ENCODE data around the gene LIG3.
"Not testable (repeated sequence)": the region's sequence is repeated elsewhere in the genome, so short reads cannot be mapped to it uniquely, and the experiment has no call there.

LIG3 gene

DNA sequence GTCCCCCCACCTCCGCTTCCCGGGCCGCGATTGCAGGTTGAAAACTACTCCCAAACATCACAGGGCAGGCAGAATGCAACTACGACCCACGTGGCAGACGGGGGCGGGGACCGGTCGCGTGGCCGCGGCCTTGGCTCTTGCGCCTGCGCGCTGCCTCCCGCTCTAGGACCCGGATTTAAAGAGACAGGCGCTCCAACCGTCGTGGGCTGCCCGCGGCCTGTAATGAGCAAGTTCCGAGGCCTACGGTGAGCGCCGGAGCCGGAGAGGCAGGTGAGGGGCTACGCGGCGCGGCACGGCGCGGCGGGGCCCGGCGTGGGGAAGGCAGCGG, at the start of gene LIG3:
Gene LIG3 (plus strand): TSS at position 160 of the 328 bp plus-strand sequence. CDS start 2,494 bp downstream, outside the sequence.
- Histone ChIP-seq H3K27me3 (ENCODE audit: control insufficient read depth, low read length) (no peaks in the 10 kb centered on the region), H3K27ac (ENCODE audit: low read depth, low read length) (peak within 1 kb of the TSS; percentile 75), H3K4me2 (ENCODE audit: low read length) (peak within 1 kb of the TSS; percentile 94), H3F3A (ENCODE audit: control insufficient read depth, insufficient read depth) (0 out of 2 replicates have a peak, but pooled peaks cover 5% of the 10 kb centered on the region), H3K79me2 (ENCODE audit: control insufficient read depth, low read length) (peaks cover 53% of the 10 kb centered on the region), H3K9me3 (ENCODE audit: control insufficient read depth, insufficient read depth, low read length) (no peaks in the 10 kb centered on the region), H3K9me2 (replicated peaks; ENCODE audit: control insufficient read depth, low read length) (no peaks in the 10 kb centered on the region), H3K4me1 (ENCODE audit: control insufficient read depth, low read length) (peaks cover 31% of the 10 kb centered on the region), H4K20me1 (ENCODE audit: control insufficient read depth, insufficient read depth, low read depth, low read length) (no peaks in the 10 kb centered on the region), H3K4me3 (ENCODE audit: low read length) (peak within 1 kb of the TSS; percentile 74), H3K36me3 (ENCODE audit: control insufficient read depth, low read length) (peaks cover 36% of the 10 kb centered on the region)
- TF ChIP-seq, protein P1, sequence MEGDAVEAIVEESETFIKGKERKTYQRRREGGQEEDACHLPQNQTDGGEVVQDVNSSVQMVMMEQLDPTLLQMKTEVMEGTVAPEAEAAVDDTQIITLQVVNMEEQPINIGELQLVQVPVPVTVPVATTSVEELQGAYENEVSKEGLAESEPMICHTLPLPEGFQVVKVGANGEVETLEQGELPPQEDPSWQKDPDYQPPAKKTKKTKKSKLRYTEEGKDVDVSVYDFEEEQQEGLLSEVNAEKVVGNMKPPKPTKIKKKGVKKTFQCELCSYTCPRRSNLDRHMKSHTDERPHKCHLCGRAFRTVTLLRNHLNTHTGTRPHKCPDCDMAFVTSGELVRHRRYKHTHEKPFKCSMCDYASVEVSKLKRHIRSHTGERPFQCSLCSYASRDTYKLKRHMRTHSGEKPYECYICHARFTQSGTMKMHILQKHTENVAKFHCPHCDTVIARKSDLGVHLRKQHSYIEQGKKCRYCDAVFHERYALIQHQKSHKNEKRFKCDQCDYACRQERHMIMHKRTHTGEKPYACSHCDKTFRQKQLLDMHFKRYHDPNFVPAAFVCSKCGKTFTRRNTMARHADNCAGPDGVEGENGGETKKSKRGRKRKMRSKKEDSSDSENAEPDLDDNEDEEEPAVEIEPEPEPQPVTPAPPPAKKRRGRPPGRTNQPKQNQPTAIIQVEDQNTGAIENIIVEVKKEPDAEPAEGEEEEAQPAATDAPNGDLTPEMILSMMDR (IDR thresholded peaks at IDR 0.05; ENCODE audit: low read depth, low read length, poor library complexity, severe bottlenecking): no peak
- no peak for TF ChIP-seq EZH2phosphoT487 (IDR thresholded peaks at IDR 0.05; ENCODE audit: borderline replicate concordance, low read length)

DNA sequence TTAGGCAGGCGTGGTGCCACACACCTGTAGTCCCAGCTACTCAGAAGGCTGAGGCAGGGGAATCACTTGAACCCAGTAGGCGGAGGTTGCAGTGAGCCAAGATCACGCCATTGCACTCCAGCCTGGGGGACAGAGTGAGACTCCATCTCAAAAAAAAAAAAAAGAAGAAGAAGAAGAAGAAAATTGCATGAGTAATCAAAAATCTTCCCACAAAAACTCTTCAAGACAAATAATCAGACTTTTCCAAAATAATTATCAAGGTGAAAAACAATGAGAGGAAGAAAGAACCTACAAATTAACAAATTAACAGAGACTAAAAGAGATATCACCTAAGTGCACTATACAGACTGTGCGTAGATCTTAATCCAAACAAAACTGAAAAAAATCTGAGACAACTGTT, 29.5 kb upstream of the LIG3 start:
- H3K4me2 ChIP-seq (ENCODE audit: low read length); H3K27ac ChIP-seq (ENCODE audit: low read depth, low read length); H3K4me3 ChIP-seq (ENCODE audit: low read length); H3K9me2 ChIP-seq (replicated peaks; ENCODE audit: control insufficient read depth, low read length); H3K4me1 ChIP-seq (ENCODE audit: control insufficient read depth, low read length); H3K27me3 ChIP-seq (ENCODE audit: control insufficient read depth, low read length); H3K9me3 ChIP-seq (ENCODE audit: control insufficient read depth, insufficient read depth, low read length); H3K79me2 ChIP-seq (ENCODE audit: control insufficient read depth, low read length); H4K20me1 ChIP-seq (ENCODE audit: control insufficient read depth, insufficient read depth, low read depth, low read length); H3K36me3 ChIP-seq (ENCODE audit: control insufficient read depth, low read length); H3F3A ChIP-seq (ENCODE audit: control insufficient read depth, insufficient read depth): not testable (repeated sequence)

DNA sequence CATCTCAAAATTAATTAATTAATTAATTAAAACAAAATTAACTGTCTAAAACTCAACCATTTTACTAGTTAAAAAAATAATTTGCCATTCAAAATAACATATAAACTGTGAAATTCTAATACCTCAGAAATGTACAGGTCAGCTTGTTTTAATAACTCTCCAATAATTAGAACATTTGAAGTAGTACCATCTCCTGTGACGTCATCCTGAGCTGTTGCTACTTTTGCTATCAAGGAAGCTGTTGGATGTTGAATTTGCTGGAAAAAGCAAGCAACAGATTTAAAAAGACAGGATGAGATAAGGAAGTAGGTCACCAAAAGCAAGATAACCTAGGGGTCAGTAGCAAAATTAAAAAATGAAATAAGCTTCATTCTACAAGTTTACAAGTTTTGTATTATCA, 21.9 kb upstream of the LIG3 start:
- peaks cover 30% of the 10 kb centered on the region for H3K79me2 ChIP-seq (ENCODE audit: control insufficient read depth, low read length)
- no peaks in the 10 kb centered on the region for H3F3A ChIP-seq (ENCODE audit: control insufficient read depth, insufficient read depth)
- no peak overlapping the region for H3K4me2 ChIP-seq (ENCODE audit: low read length)
- peaks cover 20% of the 10 kb centered on the region for H3K4me1 ChIP-seq (ENCODE audit: control insufficient read depth, low read length)
- TF ChIP-seq, protein P1 (IDR thresholded peaks at IDR 0.05; ENCODE audit: low read depth, low read length, poor library complexity, severe bottlenecking): no peak
- TF ChIP-seq EZH2phosphoT487 (IDR thresholded peaks at IDR 0.05; ENCODE audit: borderline replicate concordance, low read length): no peak
- no peaks in the 10 kb centered on the region for H3K9me2 ChIP-seq (replicated peaks; ENCODE audit: control insufficient read depth, low read length)
- H3K27ac ChIP-seq (ENCODE audit: low read depth, low read length): no peak overlapping the region
- no peaks in the 10 kb centered on the region for H4K20me1 ChIP-seq (ENCODE audit: control insufficient read depth, insufficient read depth, low read depth, low read length)
- H3K4me3 ChIP-seq (ENCODE audit: low read length): no peak overlapping the region
- H3K27me3 ChIP-seq (ENCODE audit: control insufficient read depth, low read length): no peaks in the 10 kb centered on the region
- peaks cover 16% of the 10 kb centered on the region for H3K36me3 ChIP-seq (ENCODE audit: control insufficient read depth, low read length)
- H3K9me3 ChIP-seq (ENCODE audit: control insufficient read depth, insufficient read depth, low read length): no peaks in the 10 kb centered on the region

DNA sequence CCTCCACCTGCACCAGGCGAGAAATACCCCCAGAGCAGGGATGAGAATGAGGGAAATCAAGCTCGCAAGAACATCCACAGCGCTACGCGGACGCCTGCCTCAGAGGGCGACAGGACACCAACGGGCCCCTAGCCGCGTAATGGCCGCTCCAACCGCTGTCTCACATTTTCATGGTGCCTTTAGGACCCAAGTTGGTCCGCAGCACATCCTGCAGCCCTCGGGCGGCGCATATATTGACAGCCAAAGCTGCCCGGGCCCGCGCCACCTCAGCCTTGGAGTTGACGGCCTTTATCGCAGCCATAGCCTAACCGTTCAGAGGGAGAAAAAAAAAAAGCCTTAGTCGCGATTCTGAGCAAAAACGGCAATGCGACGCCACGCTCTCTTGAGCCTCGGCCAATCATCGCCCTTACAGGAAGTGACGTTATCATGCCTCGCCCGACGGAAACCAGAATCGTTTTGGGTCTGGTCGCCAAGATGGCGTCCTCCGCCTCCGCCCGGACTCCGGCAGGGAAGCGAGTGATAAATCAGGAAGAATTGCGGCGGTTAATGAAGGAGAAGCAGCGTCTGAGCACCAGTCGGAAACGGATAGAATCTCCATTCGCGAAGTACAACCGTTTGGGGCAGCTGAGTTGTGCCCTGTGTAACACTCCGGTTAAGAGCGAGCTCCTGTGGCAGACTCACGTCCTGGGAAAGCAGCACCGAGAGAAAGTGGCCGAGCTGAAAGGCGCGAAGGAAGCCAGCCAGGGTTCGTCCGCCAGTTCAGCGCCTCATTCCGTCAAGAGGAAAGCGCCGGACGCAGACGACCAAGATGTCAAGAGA, 19.0 kb upstream of the LIG3 start, which contains the start of the genes CCT6B and ZNF830:
Gene CCT6B (minus strand): TSS at position 368 of the 819 bp plus-strand sequence. CDS start 67 bp downstream, at position 301.
Gene ZNF830 (plus strand): TSS at position 448 of the 819 bp plus-strand sequence. CDS start 27 bp downstream, at position 475.
- Histone ChIP-seq H3K36me3 (ENCODE audit: control insufficient read depth, low read length) (peaks cover 45% of the 10 kb centered on the region), H3K79me2 (ENCODE audit: control insufficient read depth, low read length) (peaks cover 42% of the 10 kb centered on the region), H3K4me1 (ENCODE audit: control insufficient read depth, low read length) (peaks cover 24% of the 10 kb centered on the region), H3K9me3 (ENCODE audit: control insufficient read depth, insufficient read depth, low read length) (no peaks in the 10 kb centered on the region), H3F3A (ENCODE audit: control insufficient read depth, insufficient read depth) (no peaks in the 10 kb centered on the region; the same call in 1 of the 2 replicates), H4K20me1 (ENCODE audit: control insufficient read depth, insufficient read depth, low read depth, low read length) (no peaks in the 10 kb centered on the region), H3K4me2 (ENCODE audit: low read length) (peak within 1 kb of the TSS; percentile 88), H3K9me2 (replicated peaks; ENCODE audit: control insufficient read depth, low read length) (no peaks in the 10 kb centered on the region), H3K27me3 (ENCODE audit: control insufficient read depth, low read length) (no peaks in the 10 kb centered on the region), H3K27ac (ENCODE audit: low read depth, low read length) (peak within 1 kb of the TSS; percentile 49), H3K4me3 (ENCODE audit: low read length) (peak within 1 kb of the TSS; percentile 97)
- no peak for TF ChIP-seq EZH2phosphoT487 (IDR thresholded peaks at IDR 0.05; ENCODE audit: borderline replicate concordance, low read length)
- TF ChIP-seq, protein P1 (IDR thresholded peaks at IDR 0.05; ENCODE audit: low read depth, low read length, poor library complexity, severe bottlenecking): no peak
